Parathyroid adenoma (tissue), 2 donors: ENCODE data around the gene ECHS1.

Experiments
- H2AFZ ChIP-seq: fragments of 300-600 bp; sonication (generic); one replicate; pipeline ENCODE4 v1.7.0; 2017; ENCODE audit warnings: antibody characterized with exemption, mild to moderate bottlenecking
- H3K27ac ChIP-seq: fragments of 300-600 bp; sonication (generic); one replicate; pipeline ENCODE4 v1.7.0; 2017
- H3K27me3 ChIP-seq: fragments of 300-600 bp; sonication (generic); one replicate; pipeline ENCODE4 v1.7.0; 2017; ENCODE audit warnings: low read length; ENCODE audit not compliant: control insufficient read depth, insufficient read depth
- H3K36me3 ChIP-seq: fragments of 300-600 bp; sonication (generic); one replicate; pipeline ENCODE4 v1.7.0; 2017; ENCODE audit warnings: low read length; ENCODE audit not compliant: control insufficient read depth, insufficient read depth
- H3K4me1 ChIP-seq: fragments of 300-600 bp; sonication (generic); one replicate; pipeline ENCODE4 v1.7.0; 2017; ENCODE audit warnings: control low read depth
- H3K4me2 ChIP-seq: fragments of 300-600 bp; sonication (generic); one replicate; pipeline ENCODE4 v1.7.0; 2017; ENCODE audit warnings: low read length
- H3K4me3 ChIP-seq: fragments of 300-600 bp; sonication (generic); one replicate; pipeline ENCODE4 v1.7.0; 2017; ENCODE audit warnings: low read depth, low read length
- H3K79me2 ChIP-seq: fragments of 300-600 bp; sonication (generic); one replicate; pipeline ENCODE4 v1.7.0; 2017; ENCODE audit warnings: control low read depth
- H3K9ac ChIP-seq: fragments of 300-600 bp; sonication (generic); one replicate; pipeline ENCODE4 v1.7.0; 2017; ENCODE audit warnings: mild to moderate bottlenecking
- H3K9me3 ChIP-seq: fragments of 300-600 bp; sonication (generic); one replicate; pipeline ENCODE4 v1.7.0; 2017; ENCODE audit warnings: low read length; ENCODE audit not compliant: control insufficient read depth
- TF ChIP-seq, protein P1 (sequence below): fragments of 300-600 bp; sonication (generic); IDR thresholded peaks from one replicate; pipeline ENCODE4 v1.7.0; 2017; ENCODE audit warnings: antibody characterized with exemption, mild to moderate bottlenecking
- donor health status: primary hyperparathyroidism.

ECHS1 gene

DNA sequence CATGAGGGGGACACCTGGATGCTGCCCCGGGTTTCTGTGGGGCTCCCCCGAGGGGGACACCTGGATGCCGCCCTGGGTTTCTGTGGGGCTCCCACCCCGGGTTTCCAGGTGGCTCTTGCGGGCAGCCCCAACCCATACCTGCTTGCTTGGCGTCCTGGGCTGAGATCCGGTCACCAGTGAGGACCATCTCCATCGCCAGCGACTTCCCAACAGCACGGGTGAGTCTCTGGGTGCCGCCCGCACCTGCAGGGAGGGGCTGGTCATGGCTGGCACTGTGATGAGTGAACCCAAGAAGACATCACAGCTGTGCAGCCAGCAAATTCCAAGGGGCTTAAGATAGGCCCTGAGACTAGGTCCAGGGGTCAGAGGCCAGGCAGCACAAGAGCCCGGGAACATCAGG lies 6.4 kb downstream of the ECHS1 start:
- Histone ChIP-seq H3K9me3 (no peaks in the 10 kb centered on the region), H3K4me1 (no peaks in the 10 kb centered on the region), H3K79me2 (no peaks in the 10 kb centered on the region), H2AFZ (no peak overlapping the region), H3K4me2 (no peak overlapping the region), H3K27ac (no peak overlapping the region), H3K27me3 (no peaks in the 10 kb centered on the region), H3K36me3 (no peaks in the 10 kb centered on the region), H3K9ac (no peak overlapping the region), H3K4me3 (no peak overlapping the region)
- TF ChIP-seq, protein P1, sequence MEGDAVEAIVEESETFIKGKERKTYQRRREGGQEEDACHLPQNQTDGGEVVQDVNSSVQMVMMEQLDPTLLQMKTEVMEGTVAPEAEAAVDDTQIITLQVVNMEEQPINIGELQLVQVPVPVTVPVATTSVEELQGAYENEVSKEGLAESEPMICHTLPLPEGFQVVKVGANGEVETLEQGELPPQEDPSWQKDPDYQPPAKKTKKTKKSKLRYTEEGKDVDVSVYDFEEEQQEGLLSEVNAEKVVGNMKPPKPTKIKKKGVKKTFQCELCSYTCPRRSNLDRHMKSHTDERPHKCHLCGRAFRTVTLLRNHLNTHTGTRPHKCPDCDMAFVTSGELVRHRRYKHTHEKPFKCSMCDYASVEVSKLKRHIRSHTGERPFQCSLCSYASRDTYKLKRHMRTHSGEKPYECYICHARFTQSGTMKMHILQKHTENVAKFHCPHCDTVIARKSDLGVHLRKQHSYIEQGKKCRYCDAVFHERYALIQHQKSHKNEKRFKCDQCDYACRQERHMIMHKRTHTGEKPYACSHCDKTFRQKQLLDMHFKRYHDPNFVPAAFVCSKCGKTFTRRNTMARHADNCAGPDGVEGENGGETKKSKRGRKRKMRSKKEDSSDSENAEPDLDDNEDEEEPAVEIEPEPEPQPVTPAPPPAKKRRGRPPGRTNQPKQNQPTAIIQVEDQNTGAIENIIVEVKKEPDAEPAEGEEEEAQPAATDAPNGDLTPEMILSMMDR, result no peak

DNA sequence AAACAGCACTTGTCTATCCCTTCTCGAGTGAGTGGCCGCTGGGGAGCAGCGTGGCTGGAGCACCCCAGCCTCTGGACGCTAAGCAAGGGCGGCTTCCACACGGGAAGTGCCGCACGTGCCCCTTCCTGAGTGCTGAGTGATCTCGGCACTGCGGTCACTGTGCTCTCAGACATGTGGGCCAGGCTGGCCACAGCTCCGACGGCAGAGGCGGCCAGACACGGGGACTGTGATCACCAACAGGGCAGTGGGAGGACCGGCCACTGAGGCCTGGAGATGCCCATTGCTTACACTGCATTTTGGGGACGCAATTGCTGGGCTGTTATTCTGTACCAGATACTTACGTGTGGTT lies 7.0 kb downstream of the ECHS1 start:
- H3K9me3 ChIP-seq, result no peaks in the 10 kb centered on the region

DNA sequence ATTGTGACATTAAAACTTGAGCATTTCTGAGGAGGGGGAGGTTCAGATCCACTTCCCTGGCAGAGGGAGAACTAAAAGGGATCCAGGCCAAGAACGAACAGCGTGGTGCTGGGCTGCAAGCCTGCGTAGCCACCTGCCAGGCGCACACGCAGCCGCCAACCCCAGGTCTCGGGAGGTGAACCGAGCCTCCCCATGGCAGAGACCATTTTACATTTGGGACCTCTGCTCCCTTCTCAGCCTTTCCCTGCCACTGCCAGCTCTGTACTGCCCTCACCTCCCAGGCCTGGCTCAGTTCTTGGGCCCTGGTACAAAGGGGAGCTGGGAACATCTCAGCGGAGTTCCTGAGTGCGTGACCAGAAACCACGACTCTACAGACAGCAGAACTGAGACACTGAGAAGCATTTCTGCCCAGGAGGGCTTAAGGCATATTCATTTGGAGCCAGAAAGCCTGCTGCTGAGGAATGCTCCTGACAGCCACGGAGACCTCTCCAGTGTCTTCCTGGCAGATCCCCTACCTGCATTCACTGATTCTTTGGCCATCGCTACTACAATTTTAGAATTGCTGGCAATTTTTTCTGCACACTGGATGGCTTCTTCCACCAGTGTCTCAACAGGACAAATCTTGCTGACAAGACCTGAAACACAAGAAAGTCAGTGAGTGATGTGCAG lies 7.6 kb downstream of the ECHS1 start:
- Histone ChIP-seq H3K4me1 (no peaks in the 10 kb centered on the region), H3K36me3 (no peaks in the 10 kb centered on the region), H3K27ac (no peak overlapping the region), H3K9me3 (no peaks in the 10 kb centered on the region), H3K4me3 (no peak overlapping the region), H3K4me2 (no peak overlapping the region), H3K27me3 (no peaks in the 10 kb centered on the region), H3K79me2 (no peaks in the 10 kb centered on the region), H2AFZ (no peak overlapping the region), H3K9ac (no peak overlapping the region)
- TF ChIP-seq, protein P1, result no peak

More for the DNA sequence above, 7.0 kb downstream of the ECHS1 start:
- Histone ChIP-seq H3K27me3 (no peaks in the 10 kb centered on the region), H3K4me3 (no peak overlapping the region), H3K79me2 (no peaks in the 10 kb centered on the region), H3K9ac (no peak overlapping the region), H3K4me2 (no peak overlapping the region), H3K27ac (no peak overlapping the region), H3K36me3 (no peaks in the 10 kb centered on the region), H2AFZ (no peak overlapping the region), H3K4me1 (no peaks in the 10 kb centered on the region)
- TF ChIP-seq, protein P1, result no peak

DNA sequence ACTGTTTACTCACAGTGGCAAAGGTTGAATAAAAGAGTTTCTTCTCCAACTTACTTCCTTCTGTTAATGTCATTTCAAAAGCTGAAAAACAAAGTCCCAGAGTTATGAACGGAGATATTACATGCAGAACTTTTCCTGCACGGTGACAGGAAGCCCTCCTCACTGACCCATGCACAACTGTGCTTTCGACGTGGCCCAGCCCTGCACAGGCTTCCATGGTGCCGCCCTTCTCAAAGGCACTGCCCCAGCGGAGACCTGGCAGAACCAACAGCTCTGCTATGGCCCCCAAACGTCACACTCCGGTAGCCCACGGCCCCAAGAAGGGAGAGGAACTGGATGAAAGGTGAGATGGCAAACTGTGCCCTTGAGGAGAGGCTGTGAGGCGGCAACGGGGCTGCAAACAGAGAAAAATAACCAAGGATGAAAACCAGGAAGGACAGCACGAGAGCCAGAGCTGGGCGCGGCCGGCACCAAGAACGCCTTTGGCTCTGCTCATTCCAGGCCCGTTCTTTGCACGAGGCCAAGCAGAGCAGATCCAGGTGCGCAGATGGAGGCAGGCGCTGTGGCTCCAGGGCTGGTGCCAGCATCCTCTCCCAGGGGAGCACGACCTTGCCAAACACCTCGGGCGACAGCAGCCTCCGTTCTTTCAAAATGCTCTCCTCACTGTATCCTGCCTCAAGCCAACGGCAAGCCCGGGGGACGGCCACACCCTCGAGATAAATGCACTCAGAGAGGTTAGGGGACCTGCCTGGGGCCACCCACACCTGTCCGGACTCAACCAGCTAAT lies 8.3 kb downstream of the ECHS1 start:
- Histone ChIP-seq H2AFZ (no peak overlapping the region), H3K4me1 (peaks cover 1% of the 10 kb centered on the region), H3K9ac (no peak overlapping the region), H3K4me2 (no peak overlapping the region), H3K36me3 (no peaks in the 10 kb centered on the region), H3K9me3 (no peaks in the 10 kb centered on the region), H3K27me3 (no peaks in the 10 kb centered on the region), H3K79me2 (no peaks in the 10 kb centered on the region), H3K4me3 (no peak overlapping the region), H3K27ac (no peak overlapping the region)
- TF ChIP-seq, protein P1, result no peak
